Mesenteric fat pad (tissue), 1 donor: ENCODE results near the gene EIF4G3. TPM values are rescaled to one million over a fixed set of nuclear protein-coding genes. Genes with fewer than 3 reads are reported as not detected.
"Not testable (repeated sequence)": the region's sequence is repeated elsewhere in the genome, so short reads cannot be mapped to it uniquely, and the experiment has no call there.

Experiments used
- DNase-seq: peaks from one replicate; pipeline ENCODE4 v3.0.0-alpha.2; 2020; ENCODE audit warnings: low spot score
- total RNA-seq: library from RNA; stranded (reverse); fragmentation: NEBNext Ultra II Directional; extraction: Animal tissue kit (Norgen Biotek cat#: 25700); gene quantifications from one replicate; pipeline ENCODE4 v1.2.1, GENCODE V29; 2021
- donor health status: DM: yes; HTN: yes; CAD: no.

Gene EIF4G3
- total RNA-seq, 1 donor from 2014 or later, result 71.7 TPM

- no peak for DNase-seq
These were observed 214.0 kb downstream of the EIF4G3 start for GRCh38 chr1:20962576-20963258.

- no peak for DNase-seq
These were observed 218.3 kb downstream of the EIF4G3 start for GRCh38 chr1:20958430-20958829.

- no peak for DNase-seq
These were observed 220.4 kb downstream of the EIF4G3 start for GRCh38 chr1:20956272-20956671.

GRCh38 chr1:20950679-20951078, 226.0 kb downstream of the EIF4G3 start:
- no peak for DNase-seq

GRCh38 chr1:20949871-20950590, 226.7 kb downstream of the EIF4G3 start:
- no peak for DNase-seq

- no peak for DNase-seq
These were observed 228.6 kb downstream of the EIF4G3 start for GRCh38 chr1:20948101-20948500.

GRCh38 chr1:20947409-20947808, 229.3 kb downstream of the EIF4G3 start:
- no peak for DNase-seq

GRCh38 chr1:20936621-20937020, 240.1 kb downstream of the EIF4G3 start:
- no peak for DNase-seq

GRCh38 chr1:20936216-20936615, 240.5 kb downstream of the EIF4G3 start:
- DNase-seq, result no peak

- no peak for DNase-seq
These were observed 241.0 kb downstream of the EIF4G3 start for GRCh38 chr1:20935717-20936116.

GRCh38 chr1:20932437-20932977, 244.2 kb downstream of the EIF4G3 start:
- DNase-seq, result no peak

- no peak for DNase-seq
These were observed 244.7 kb downstream of the EIF4G3 start for GRCh38 chr1:20931930-20932436.

- no peak for DNase-seq
These were observed 246.3 kb downstream of the EIF4G3 start for GRCh38 chr1:20930427-20930826.

GRCh38 chr1:20928146-20928545, 248.6 kb downstream of the EIF4G3 start:
- no peak for DNase-seq

GRCh38 chr1:20921285-20921684, 255.4 kb downstream of the EIF4G3 start:
- no peak for DNase-seq

GRCh38 chr1:20913242-20913641, 263.5 kb downstream of the EIF4G3 start:
- DNase-seq, result no peak

GRCh38 chr1:20907526-20907925, 269.2 kb downstream of the EIF4G3 start:
- DNase-seq, result not testable (repeated sequence)

- no peak for DNase-seq
These were observed 273.3 kb downstream of the EIF4G3 start for GRCh38 chr1:20903437-20903836.

- no peak for DNase-seq
These were observed 276.6 kb downstream of the EIF4G3 start for GRCh38 chr1:20900056-20900455.

- DNase-seq, result no peak
These were observed 277.3 kb downstream of the EIF4G3 start for GRCh38 chr1:20899154-20899972.

GRCh38 chr1:20896826-20897225, 279.9 kb downstream of the EIF4G3 start:
- DNase-seq, result no peak

GRCh38 chr1:20893931-20894330, 282.8 kb downstream of the EIF4G3 start:
- DNase-seq, result no peak
